Panc1 (cell line): ENCODE data around the gene BRF1. TPM values are rescaled to one million over a fixed set of nuclear protein-coding genes. Genes with fewer than 3 reads are reported as not detected.

ENCODE experiments used
- ATAC-seq: fragments of 200-7000 bp; cut with Tn5 transposase; 2 replicates; pipeline ENCODE4 v1.9.1; 2020; ENCODE audit warnings: mild to moderate bottlenecking, moderate library complexity
- BruUV-seq: library from RNA; stranded (reverse); fragments of 400-500 nt; replicated peaks from 2 replicates; lab custom pipeline; 2021; lab: Mats Ljungman, UMichigan
- CTCF ChIA-PET: fragments of 300-600 bp; sonication (Branson Sonifier 250); formaldehyde crosslinking; loops from one replicate; lab custom pipeline; 2022; ENCODE audit warnings: antibody characterized with exemption; lab: Charles Lee
- POLR2A ChIA-PET: fragments of 300-600 bp; sonication (Branson Sonifier 250); formaldehyde crosslinking; loops from one replicate; lab custom pipeline; 2022; ENCODE audit warnings: antibody characterized with exemption; lab: Charles Lee
- DNase-seq: peaks from one replicate; pipeline ENCODE4 v3.0.0-alpha.2; 2010; ENCODE audit warnings: low read depth, low spot score
- H3K27ac ChIP-seq: 2 replicates; pipeline ENCODE4 v1.5.1; 2011; ENCODE audit warnings: mild to moderate bottlenecking, low read length, inconsistent platforms
- H3K27me3 ChIP-seq: fragments of 200-500 bp; sonication (Bioruptor generic); 2 replicates; pipeline ENCODE4 v1.6.0; 2014; ENCODE audit warnings: low read length, inconsistent platforms; ENCODE audit not compliant: control insufficient read depth, insufficient read depth
- H3K36me3 ChIP-seq: fragments of 200-500 bp; sonication (Bioruptor generic); 2 replicates; pipeline ENCODE4 v1.5.1; 2014; ENCODE audit warnings: inconsistent platforms, mild to moderate bottlenecking, low read length, moderate library complexity; ENCODE audit not compliant: control insufficient read depth, insufficient read depth
- H3K4me1 ChIP-seq: 2 replicates; pipeline ENCODE4 v1.5.1; 2011; ENCODE audit warnings: inconsistent platforms, mild to moderate bottlenecking, low read length, moderate library complexity; ENCODE audit not compliant: control insufficient read depth, insufficient read depth
- H3K4me3 ChIP-seq, 2 experiments: 2 replicates each; pipeline ENCODE4 v1.5.1; 2011 to 2012; ENCODE audit warnings: low read depth in 2 of 2, low read length in 2 of 2, mild to moderate bottlenecking in 2 of 2, inconsistent platforms in 1 of 2, moderate library complexity in 1 of 2
- H3K9me3 ChIP-seq: fragments of 200-500 bp; sonication (Bioruptor generic); 2 replicates; pipeline ENCODE4 v1.5.1; 2014; ENCODE audit warnings: low read depth, mild to moderate bottlenecking, inconsistent platforms, low read length, moderate library complexity; ENCODE audit not compliant: control insufficient read depth, insufficient read depth
- CTCF ChIP-seq: fragments of 450-650 bp; IDR thresholded peaks from 2 replicates; pipeline ENCODE4 v1.5.1; 2017; ENCODE audit warnings: mild to moderate bottlenecking
- POLR2AphosphoS5 ChIP-seq: IDR thresholded peaks from 2 replicates; pipeline ENCODE4 v1.6.1; 2012; ENCODE audit warnings: mild to moderate bottlenecking, low read depth, low read length, moderate library complexity
- SIN3A ChIP-seq: IDR thresholded peaks from 2 replicates; pipeline ENCODE4 v1.6.1; 2012; ENCODE audit warnings: low read depth, mild to moderate bottlenecking, low read length, moderate library complexity, borderline replicate concordance; ENCODE audit not compliant: insufficient read depth
- TCF7L2 ChIP-seq: IDR thresholded peaks from 2 replicates; pipeline ENCODE4 v1.6.1; 2011; ENCODE audit warnings: mild to moderate bottlenecking, low read depth, low read length, inconsistent platforms
- in situ Hi-C: cut with HindIII; loops from 2 replicates; pipeline ENCODE4 v1.10.0; 2016; ENCODE audit warnings: low sequenced_read_pairs, low pct_unique_long_range_greater_than_20kb
- intact Hi-C: fragments of 100-400 bp; cut with micrococcal nuclease; formaldehyde crosslinking; loops from one replicate; pipeline ENCODE4 v1.10.0; 2022; ENCODE audit not compliant: unreplicated experiment
- total RNA-seq: library from RNA; stranded (reverse); gene quantifications from one replicate; pipeline ENCODE4 v1.2.1, GENCODE V29; 2021; ENCODE audit not compliant: unreplicated experiment
- TF ChIP-seq, protein P1 (sequence below), 2 experiments: IDR thresholded peaks; 2 replicates each; pipeline ENCODE4 v1.6.1; 2011 to 2012; ENCODE audit warnings: low read depth in 2 of 2, control low read depth in 1 of 2, low read length in 1 of 2, mild to moderate bottlenecking in 1 of 2, moderate library complexity in 1 of 2; ENCODE audit not compliant: insufficient read depth in 1 of 2

BRF1 gene
- total RNA-seq, 1 experiment from 2014 or later = 25.0 TPM

- intact Hi-C loops (no loop called here), in situ Hi-C loops (no loop called here)
- no peaks in the 10 kb centered on the region for H3K9me3 ChIP-seq
- H3K36me3 ChIP-seq = no peaks in the 10 kb centered on the region
- ChIA-PET POLR2A (interaction anchor here (0.7 kb wide), 1 partner anchor 169 kb away, joined by 14 read pairs; no protein-coding TSS in a partner anchor), CTCF (interaction anchor here (0.6 to 0.7 kb wide), 2 partner anchors 19 to 327 kb away, joined by 4 to 5 read pairs; no protein-coding TSS in a partner anchor)
- ATAC-seq (no peak), DNase-seq (no peak)
- no peak overlapping the region for H3K27ac ChIP-seq
- TF ChIP-seq, protein P1, sequence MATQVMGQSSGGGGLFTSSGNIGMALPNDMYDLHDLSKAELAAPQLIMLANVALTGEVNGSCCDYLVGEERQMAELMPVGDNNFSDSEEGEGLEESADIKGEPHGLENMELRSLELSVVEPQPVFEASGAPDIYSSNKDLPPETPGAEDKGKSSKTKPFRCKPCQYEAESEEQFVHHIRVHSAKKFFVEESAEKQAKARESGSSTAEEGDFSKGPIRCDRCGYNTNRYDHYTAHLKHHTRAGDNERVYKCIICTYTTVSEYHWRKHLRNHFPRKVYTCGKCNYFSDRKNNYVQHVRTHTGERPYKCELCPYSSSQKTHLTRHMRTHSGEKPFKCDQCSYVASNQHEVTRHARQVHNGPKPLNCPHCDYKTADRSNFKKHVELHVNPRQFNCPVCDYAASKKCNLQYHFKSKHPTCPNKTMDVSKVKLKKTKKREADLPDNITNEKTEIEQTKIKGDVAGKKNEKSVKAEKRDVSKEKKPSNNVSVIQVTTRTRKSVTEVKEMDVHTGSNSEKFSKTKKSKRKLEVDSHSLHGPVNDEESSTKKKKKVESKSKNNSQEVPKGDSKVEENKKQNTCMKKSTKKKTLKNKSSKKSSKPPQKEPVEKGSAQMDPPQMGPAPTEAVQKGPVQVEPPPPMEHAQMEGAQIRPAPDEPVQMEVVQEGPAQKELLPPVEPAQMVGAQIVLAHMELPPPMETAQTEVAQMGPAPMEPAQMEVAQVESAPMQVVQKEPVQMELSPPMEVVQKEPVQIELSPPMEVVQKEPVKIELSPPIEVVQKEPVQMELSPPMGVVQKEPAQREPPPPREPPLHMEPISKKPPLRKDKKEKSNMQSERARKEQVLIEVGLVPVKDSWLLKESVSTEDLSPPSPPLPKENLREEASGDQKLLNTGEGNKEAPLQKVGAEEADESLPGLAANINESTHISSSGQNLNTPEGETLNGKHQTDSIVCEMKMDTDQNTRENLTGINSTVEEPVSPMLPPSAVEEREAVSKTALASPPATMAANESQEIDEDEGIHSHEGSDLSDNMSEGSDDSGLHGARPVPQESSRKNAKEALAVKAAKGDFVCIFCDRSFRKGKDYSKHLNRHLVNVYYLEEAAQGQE (IDR thresholded peaks at IDR 0.05; ENCODE audit: insufficient read depth in 1 of 2, low read depth in 2 of 2, low read length in 1 of 2) = no peak
- TF ChIP-seq CTCF (no peak), SIN3A (no peak), TCF7L2 (no peak), POLR2AphosphoS5 (no peak)
- no peaks in the 10 kb centered on the region; the same call in 1 of the 2 replicates for H3K4me1 ChIP-seq
- no peak overlapping the region for H3K4me3 ChIP-seq
- H3K27me3 ChIP-seq = no peaks in the 10 kb centered on the region
- BruUV-seq = no TSS peak
Measured at GRCh38 chr14:105207996-105208737, 92.6 kb downstream of the BRF1 start.

DNA sequence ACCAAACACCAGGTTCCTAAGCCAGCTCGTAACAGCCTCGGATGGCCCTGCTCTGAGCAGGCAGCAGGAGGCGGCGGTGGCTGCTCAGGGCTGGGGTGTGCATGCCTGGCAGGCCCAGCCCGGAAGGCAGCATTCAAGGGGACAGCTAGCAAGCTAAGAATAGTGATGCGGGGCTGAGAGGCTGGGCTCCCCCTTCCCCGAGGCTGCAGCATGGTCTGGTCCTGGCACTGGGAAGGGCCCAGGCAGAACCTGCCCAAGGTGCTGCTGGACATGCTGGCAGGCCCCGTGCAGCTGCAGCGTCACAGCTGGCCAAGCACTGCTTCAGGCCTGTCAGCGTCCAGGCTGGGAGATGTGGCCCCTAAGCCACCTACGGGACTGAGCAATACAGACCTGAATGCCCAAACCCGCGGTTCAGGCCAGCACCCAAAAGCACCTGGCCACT is 93.3 kb downstream of the BRF1 start:
- H3K4me3 ChIP-seq = no peak overlapping the region
- H3K27me3 ChIP-seq = no peaks in the 10 kb centered on the region
- no peaks in the 10 kb centered on the region for H3K9me3 ChIP-seq
- no peak overlapping the region for H3K27ac ChIP-seq
- H3K4me1 ChIP-seq = no peaks in the 10 kb centered on the region; the same call in 1 of the 2 replicates
- ATAC-seq (peak; percentile 24; the same call in 1 of the 2 replicates), DNase-seq (no peak)
- TF ChIP-seq CTCF = no peak
- TF ChIP-seq, protein P1 (IDR thresholded peaks at IDR 0.05; ENCODE audit: insufficient read depth in 1 of 2, low read depth in 2 of 2, low read length in 1 of 2) = no peak
- TF ChIP-seq TCF7L2 = no peak
- TF ChIP-seq POLR2AphosphoS5 = no peak
- TF ChIP-seq SIN3A = no peak
- intact Hi-C loops (no loop called here), in situ Hi-C loops (no loop called here)
- no TSS peak for BruUV-seq
- ChIA-PET POLR2A (no interaction called here), CTCF (interaction anchor here (0.6 kb wide), 1 partner anchor 328 kb away, joined by 4 read pairs; no protein-coding TSS in a partner anchor)
- no peaks in the 10 kb centered on the region for H3K36me3 ChIP-seq
